NCI-H2196 (cell line): ENCODE measurements around the gene MAML3.

Experiments
- DNase-seq: peaks from one replicate; lab custom pipeline; 2025; ENCODE audit not compliant: unreplicated experiment; lab: John Stamatoyannopoulos, UW

MAML3 gene

GRCh38 chr4:140080883-140081282, 73.1 kb downstream of the MAML3 start:
- no peak for DNase-seq

- no peak for DNase-seq
These were observed 75.6 kb downstream of the MAML3 start for GRCh38 chr4:140078366-140078765.

GRCh38 chr4:140076307-140076706, 77.7 kb downstream of the MAML3 start:
- DNase-seq: no peak

- no peak for DNase-seq
These were observed 82.2 kb downstream of the MAML3 start for GRCh38 chr4:140071806-140072205.

- no peak for DNase-seq
These were observed 83.0 kb downstream of the MAML3 start for GRCh38 chr4:140070973-140071372.

GRCh38 chr4:140070366-140070765, 83.6 kb downstream of the MAML3 start:
- no peak for DNase-seq

- DNase-seq: no peak
These were observed 84.9 kb downstream of the MAML3 start for GRCh38 chr4:140069066-140069465.

- no peak for DNase-seq
These were observed 85.7 kb downstream of the MAML3 start for GRCh38 chr4:140068271-140068670.

- no peak for DNase-seq
These were observed 87.7 kb downstream of the MAML3 start for GRCh38 chr4:140066031-140066930.

- DNase-seq: no peak
These were observed 88.6 kb downstream of the MAML3 start for GRCh38 chr4:140065393-140065792.

- no peak for DNase-seq
These were observed 92.2 kb downstream of the MAML3 start for GRCh38 chr4:140061659-140062289.

GRCh38 chr4:140061194-140061593, 92.8 kb downstream of the MAML3 start:
- DNase-seq: no peak

GRCh38 chr4:140059159-140059558, 94.8 kb downstream of the MAML3 start:
- no peak for DNase-seq

GRCh38 chr4:140057701-140058100, 96.3 kb downstream of the MAML3 start:
- DNase-seq: no peak

- no peak for DNase-seq
These were observed 98.0 kb downstream of the MAML3 start for GRCh38 chr4:140056015-140056414.

GRCh38 chr4:140054861-140055260, 99.1 kb downstream of the MAML3 start:
- DNase-seq: no peak

- DNase-seq: no peak
These were observed 100.8 kb downstream of the MAML3 start for GRCh38 chr4:140053185-140053584.

GRCh38 chr4:140052050-140052449, 101.9 kb downstream of the MAML3 start:
- no peak for DNase-seq

- DNase-seq: peak; percentile 16
These were observed 103.9 kb downstream of the MAML3 start for GRCh38 chr4:140049849-140050637.

- DNase-seq: peak; percentile 66
These were observed 104.7 kb downstream of the MAML3 start for GRCh38 chr4:140049024-140049848.
